ENCODE results near the gene TPPP3.
"Not testable (repeated sequence)": the region's sequence is repeated elsewhere in the genome, so short reads cannot be mapped to it uniquely, and the experiment has no call there.

The TPPP3 gene

GRCh38 chr16:67425061-67425460 is 31.8 kb upstream of the TPPP3 start:
- peak overlapping the region; percentile 35; the same call in 1 of the 2 replicates for H3K4me3 ChIP-seq (ENCODE audit: low read length)
- peak overlapping the region; percentile 96; the same call in 1 of the 2 replicates for H3K27ac ChIP-seq (ENCODE audit: low read depth, low read length)
- H3K4me1 ChIP-seq (ENCODE audit: insufficient read depth, low read length) = peaks cover 38% of the 10 kb centered on the region
- H3K9ac ChIP-seq (ENCODE audit: low read depth, low read length) = peak overlapping the region; percentile 62; the same call in 1 of the 2 replicates
- no peaks in the 10 kb centered on the region for H3K9me3 ChIP-seq (ENCODE audit: insufficient read depth, low read depth, low read length)
- 17% methylated on average over 5 of the region's 6 CpGs for WGBS
- no peaks in the 10 kb centered on the region for H3K36me3 ChIP-seq (ENCODE audit: insufficient read depth, low read length)
- H3K27me3 ChIP-seq (ENCODE audit: insufficient read depth, low read length) = peaks cover 18% of the 10 kb centered on the region

DNA sequence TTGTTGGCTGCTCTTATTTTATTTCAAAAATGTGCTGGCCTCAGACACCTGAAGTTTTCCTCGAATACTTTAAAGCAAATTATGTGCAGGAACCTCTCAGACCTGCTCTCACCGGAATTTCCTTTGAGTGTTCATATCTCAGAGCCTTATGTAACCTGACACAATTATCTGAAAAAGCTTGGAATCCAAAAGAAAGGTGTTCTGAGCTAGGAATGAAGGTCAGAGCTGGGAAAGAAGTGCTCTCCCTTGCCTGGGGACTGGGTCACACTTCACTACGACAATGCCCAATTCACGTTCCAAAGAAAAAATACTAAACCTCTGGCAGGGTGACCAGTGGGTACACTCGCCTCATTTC is 30.9 kb upstream of the TPPP3 start:
- 17% methylated on average over 5 of the region's 5 CpGs for WGBS
- H3K4me3 ChIP-seq (ENCODE audit: low read length) = peak overlapping the region; percentile 35
- peaks cover 10% of the 10 kb centered on the region for H3K27me3 ChIP-seq (ENCODE audit: insufficient read depth, low read length)
- no peaks in the 10 kb centered on the region for H3K36me3 ChIP-seq (ENCODE audit: insufficient read depth, low read length)
- H3K4me1 ChIP-seq (ENCODE audit: insufficient read depth, low read length) = peaks cover 38% of the 10 kb centered on the region
- H3K9me3 ChIP-seq (ENCODE audit: insufficient read depth, low read depth, low read length) = no peaks in the 10 kb centered on the region
- H3K9ac ChIP-seq (ENCODE audit: low read depth, low read length) = peak overlapping the region; percentile 62
- peak overlapping the region; percentile 96 for H3K27ac ChIP-seq (ENCODE audit: low read depth, low read length)

DNA sequence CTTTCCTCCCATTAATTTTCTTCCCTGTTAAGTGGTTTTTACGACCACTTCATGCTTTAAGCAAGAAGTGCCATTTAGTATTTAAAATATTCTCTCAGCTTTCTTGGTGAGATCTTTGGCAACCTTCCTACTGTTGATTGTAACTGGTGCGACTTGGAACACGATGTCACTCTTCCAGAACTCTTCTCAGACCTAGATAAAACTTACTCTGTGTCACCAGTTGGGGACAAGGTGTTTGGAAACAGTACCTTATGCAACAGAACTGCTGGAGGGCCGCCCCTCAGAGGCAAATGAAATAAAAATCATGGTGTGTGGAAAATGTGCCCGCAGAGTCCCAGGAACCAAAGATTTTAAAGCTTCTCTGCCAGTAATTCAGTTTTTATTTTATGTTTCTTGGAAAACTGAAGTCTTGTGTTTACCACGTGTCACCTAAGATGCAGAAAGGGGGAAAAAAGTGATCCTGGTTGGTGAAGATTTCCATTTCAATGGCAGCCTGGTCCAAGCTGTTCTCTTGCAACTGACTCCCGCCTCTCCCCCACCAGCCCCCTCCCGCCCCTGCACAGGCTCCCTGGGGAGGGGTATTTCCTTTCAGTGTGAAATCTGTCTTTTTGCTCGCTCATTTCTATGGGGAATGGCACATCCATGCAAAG is 30.4 kb upstream of the TPPP3 start:
- Histone ChIP-seq H3K4me1 (ENCODE audit: insufficient read depth, low read length) (peaks cover 37% of the 10 kb centered on the region), H3K27ac (ENCODE audit: low read depth, low read length) (peak overlapping the region; percentile 96), H3K36me3 (ENCODE audit: insufficient read depth, low read length) (no peaks in the 10 kb centered on the region), H3K9me3 (ENCODE audit: insufficient read depth, low read depth, low read length) (no peaks in the 10 kb centered on the region), H3K27me3 (ENCODE audit: insufficient read depth, low read length) (peaks cover 5% of the 10 kb centered on the region; the same call in 1 of the 2 replicates), H3K9ac (ENCODE audit: low read depth, low read length) (0 out of 2 replicates have a peak overlapping the region, but pooled peaks have one; percentile 18), H3K4me3 (ENCODE audit: low read length) (peak overlapping the region; percentile 35)
- 18% methylated on average over 7 of the region's 9 CpGs for WGBS

DNA sequence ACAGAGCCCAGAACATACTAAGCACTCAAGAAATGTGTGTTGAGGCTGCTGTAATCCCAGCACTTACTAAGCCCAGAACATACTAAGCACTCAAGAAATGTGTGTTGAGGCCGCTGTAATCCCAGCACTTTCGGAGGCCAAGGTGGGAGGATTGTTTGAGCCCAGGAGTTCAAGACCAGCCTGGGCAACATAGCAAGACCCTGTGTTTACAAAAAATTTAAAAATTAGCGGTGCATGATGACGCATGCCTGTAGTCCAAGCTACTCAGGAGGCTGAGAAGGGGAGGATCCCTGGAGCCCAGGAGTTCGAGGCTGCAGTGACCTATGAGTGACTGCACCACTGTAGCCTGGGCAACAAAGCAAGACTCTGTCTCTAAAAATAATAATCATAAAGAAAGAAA is 29.7 kb upstream of the TPPP3 start:
- Histone ChIP-seq H3K36me3 (ENCODE audit: insufficient read depth, low read length) (no peaks in the 10 kb centered on the region), H3K4me1 (ENCODE audit: insufficient read depth, low read length) (peaks cover 34% of the 10 kb centered on the region), H3K27ac (ENCODE audit: low read depth, low read length) (no peak overlapping the region), H3K4me3 (ENCODE audit: low read length) (no peak overlapping the region), H3K27me3 (ENCODE audit: insufficient read depth, low read length) (no peaks in the 10 kb centered on the region; the same call in 1 of the 2 replicates), H3K9me3 (ENCODE audit: insufficient read depth, low read depth, low read length) (no peaks in the 10 kb centered on the region), H3K9ac (ENCODE audit: low read depth, low read length) (no peak overlapping the region)
- 88% methylated on average over 5 of the region's 5 CpGs for WGBS

GRCh38 chr16:67421030-67421429 is 27.7 kb upstream of the TPPP3 start:
- Histone ChIP-seq H3K4me3 (ENCODE audit: low read length) (no peak overlapping the region), H3K27ac (ENCODE audit: low read depth, low read length) (peak overlapping the region; percentile 37; the same call in 1 of the 2 replicates), H3K4me1 (ENCODE audit: insufficient read depth, low read length) (peaks cover 34% of the 10 kb centered on the region), H3K27me3 (ENCODE audit: insufficient read depth, low read length) (no peaks in the 10 kb centered on the region; the same call in 1 of the 2 replicates), H3K9me3 (ENCODE audit: insufficient read depth, low read depth, low read length) (no peaks in the 10 kb centered on the region), H3K9ac (ENCODE audit: low read depth, low read length) (no peak overlapping the region), H3K36me3 (ENCODE audit: insufficient read depth, low read length) (no peaks in the 10 kb centered on the region)
- WGBS = 67% methylated on average over 4 of the region's 4 CpGs

- no peak overlapping the region for H3K4me3 ChIP-seq (ENCODE audit: low read length)
- H3K9ac ChIP-seq (ENCODE audit: low read depth, low read length) = no peak overlapping the region
- H3K27me3 ChIP-seq (ENCODE audit: insufficient read depth, low read length) = no peaks in the 10 kb centered on the region; the same call in 1 of the 2 replicates
- H3K4me1 ChIP-seq (ENCODE audit: insufficient read depth, low read length) = peaks cover 24% of the 10 kb centered on the region
- H3K36me3 ChIP-seq (ENCODE audit: insufficient read depth, low read length) = no peaks in the 10 kb centered on the region
- no peak overlapping the region for H3K27ac ChIP-seq (ENCODE audit: low read depth, low read length)
- H3K9me3 ChIP-seq (ENCODE audit: insufficient read depth, low read depth, low read length) = no peaks in the 10 kb centered on the region
- 86% methylated on average over 3 of the region's 3 CpGs for WGBS
Measured at GRCh38 chr16:67419931-67420330, 26.6 kb upstream of the TPPP3 start.

DNA sequence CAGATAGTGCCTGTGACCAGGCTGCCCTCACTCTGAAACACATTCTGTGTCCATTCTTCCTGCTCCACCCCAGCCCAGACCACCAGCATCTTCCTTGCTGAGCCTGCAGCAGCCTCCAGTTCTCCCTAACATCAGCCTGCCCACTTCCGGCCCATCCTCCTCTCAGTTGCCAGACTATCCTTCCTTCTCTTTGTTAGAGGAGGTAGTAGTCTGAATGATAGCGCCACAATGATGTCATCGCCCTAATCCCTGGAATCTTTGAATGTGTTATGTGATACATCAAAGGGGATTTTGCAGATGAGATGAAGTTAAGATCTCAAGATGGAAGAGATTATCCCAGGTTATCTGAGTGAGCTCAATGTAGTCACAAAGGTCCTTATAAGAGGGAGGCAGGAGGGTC is 26.2 kb upstream of the TPPP3 start:
- no peak overlapping the region for H3K9ac ChIP-seq (ENCODE audit: low read depth, low read length)
- H3K9me3 ChIP-seq (ENCODE audit: insufficient read depth, low read depth, low read length) = no peaks in the 10 kb centered on the region
- H3K4me3 ChIP-seq (ENCODE audit: low read length) = no peak overlapping the region
- no peaks in the 10 kb centered on the region; the same call in 1 of the 2 replicates for H3K27me3 ChIP-seq (ENCODE audit: insufficient read depth, low read length)
- no peaks in the 10 kb centered on the region for H3K36me3 ChIP-seq (ENCODE audit: insufficient read depth, low read length)
- WGBS = 91% methylated on average over 3 of the region's 3 CpGs
- H3K4me1 ChIP-seq (ENCODE audit: insufficient read depth, low read length) = peaks cover 20% of the 10 kb centered on the region
- H3K27ac ChIP-seq (ENCODE audit: low read depth, low read length) = no peak overlapping the region

- no peak overlapping the region for H3K9ac ChIP-seq (ENCODE audit: low read depth, low read length)
- H3K27me3 ChIP-seq (ENCODE audit: insufficient read depth, low read length) = no peaks in the 10 kb centered on the region; the same call in 1 of the 2 replicates
- peaks cover 7% of the 10 kb centered on the region for H3K4me1 ChIP-seq (ENCODE audit: insufficient read depth, low read length)
- H3K4me3 ChIP-seq (ENCODE audit: low read length) = no peak overlapping the region
- no peaks in the 10 kb centered on the region for H3K36me3 ChIP-seq (ENCODE audit: insufficient read depth, low read length)
- H3K9me3 ChIP-seq (ENCODE audit: insufficient read depth, low read depth, low read length) = no peaks in the 10 kb centered on the region
- H3K27ac ChIP-seq (ENCODE audit: low read depth, low read length) = no peak overlapping the region
- 100% methylated on average over 1 of the region's 2 CpGs for WGBS
Measured at GRCh38 chr16:67417333-67418061, 24.2 kb upstream of the TPPP3 start.

DNA sequence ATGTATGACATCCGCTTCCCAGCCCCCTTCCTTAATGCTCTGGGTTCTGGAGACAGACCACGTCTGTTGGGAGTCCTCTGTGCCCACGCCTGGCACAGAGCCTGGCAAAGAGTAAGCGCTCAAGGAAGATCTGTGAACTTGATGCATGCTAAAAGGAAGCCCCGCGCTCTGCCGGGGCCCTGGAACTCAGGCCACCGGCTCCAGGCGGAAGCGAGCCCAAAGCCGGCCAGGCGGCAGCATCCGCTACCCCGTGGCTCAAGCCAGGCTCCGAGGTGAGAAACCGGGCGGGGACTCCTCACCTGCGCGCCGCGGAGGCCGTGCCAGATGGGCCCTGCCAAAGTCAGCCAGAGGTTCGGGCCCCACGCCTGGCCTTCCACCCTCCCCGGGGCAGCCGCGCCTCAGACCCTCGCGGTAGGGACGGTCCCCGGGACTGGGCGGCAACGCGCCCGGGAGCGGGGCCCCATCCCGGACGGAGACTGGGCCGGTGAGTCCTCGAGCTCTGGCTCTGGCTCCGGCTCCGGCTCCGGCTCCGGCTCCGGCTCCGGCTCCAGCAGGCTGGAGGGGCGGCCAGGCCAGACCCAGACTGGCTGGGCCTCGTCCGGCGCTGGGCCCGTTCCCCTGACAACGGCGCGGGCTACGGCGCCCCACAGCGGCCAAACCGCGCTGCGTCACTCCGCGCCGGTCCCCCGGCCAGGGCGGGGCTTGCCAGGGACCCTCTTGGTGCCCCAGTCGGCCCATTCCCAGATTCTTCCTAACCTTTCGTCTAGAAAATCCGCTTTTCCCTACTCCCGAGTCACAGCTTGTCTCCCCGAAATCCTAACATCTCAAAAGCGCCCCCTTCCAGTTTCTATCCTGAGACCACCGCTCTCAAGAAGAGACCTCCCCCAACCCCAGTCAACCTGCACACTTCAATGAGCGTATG is 22.8 kb upstream of the TPPP3 start, which contains the start of gene ZDHHC1:
Gene ZDHHC1 (minus strand): TSS at position 606 of the 922 bp plus-strand sequence. CDS start 8,702 bp downstream, outside the sequence.
- Histone ChIP-seq H3K27ac (ENCODE audit: low read depth, low read length) (no peak within 1 kb of the TSS), H3K4me3 (ENCODE audit: low read length) (peak within 1 kb of the TSS; percentile 71), H3K27me3 (ENCODE audit: insufficient read depth, low read length) (no peaks in the 10 kb centered on the region; the same call in 1 of the 2 replicates), H3K4me1 (ENCODE audit: insufficient read depth, low read length) (peaks cover 3% of the 10 kb centered on the region; the same call in 1 of the 2 replicates), H3K9me3 (ENCODE audit: insufficient read depth, low read depth, low read length) (no peaks in the 10 kb centered on the region), H3K9ac (ENCODE audit: low read depth, low read length) (peak within 1 kb of the TSS; percentile 78), H3K36me3 (ENCODE audit: insufficient read depth, low read length) (no peaks in the 10 kb centered on the region)
- WGBS = 6% methylated on average over 73 of the region's 73 CpGs

DNA sequence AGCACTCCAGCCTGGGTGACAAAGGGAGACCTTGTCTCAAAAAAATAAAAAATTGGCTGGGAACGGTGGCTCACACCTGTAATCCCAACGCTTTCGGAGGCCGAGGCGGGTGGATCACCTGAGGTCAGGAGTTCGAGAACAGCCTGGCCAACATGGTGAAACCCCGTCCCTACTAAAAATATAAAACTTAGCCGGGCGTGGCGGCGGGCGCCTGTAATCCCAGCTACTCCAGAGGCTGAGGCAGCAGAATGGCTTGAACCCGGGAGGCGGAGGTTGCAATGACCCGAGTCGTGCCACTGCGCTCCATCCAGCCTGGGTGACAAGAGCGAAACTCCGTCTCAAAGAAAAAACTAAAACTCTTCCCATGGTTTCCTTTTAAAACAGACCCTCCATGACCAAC is 22.1 kb upstream of the TPPP3 start:
- H3K36me3 ChIP-seq (ENCODE audit: insufficient read depth, low read length); H3K9me3 ChIP-seq (ENCODE audit: insufficient read depth, low read depth, low read length); H3K27ac ChIP-seq (ENCODE audit: low read depth, low read length); H3K27me3 ChIP-seq (ENCODE audit: insufficient read depth, low read length); H3K4me1 ChIP-seq (ENCODE audit: insufficient read depth, low read length): not testable (repeated sequence)
- 94% methylated on average over 19 of the region's 19 CpGs for WGBS
- Histone ChIP-seq H3K9ac (ENCODE audit: low read depth, low read length) (peak overlapping the region; percentile 78; the same call in 1 of the 2 replicates), H3K4me3 (ENCODE audit: low read length) (peak overlapping the region; percentile 71)

Measured in HUES64 (cell line).